NCI-H510A treated with DMSO at 0.1 percent for 48 hours (cell line): ENCODE measurements around the gene PCDHA7.
"Not testable (repeated sequence)": the region's sequence is repeated elsewhere in the genome, so short reads cannot be mapped to it uniquely, and the experiment has no call there.

ENCODE experiments used
- DNase-seq: peaks from one replicate; lab custom pipeline; 2025; lab: John Stamatoyannopoulos, UW

The PCDHA7 gene

GRCh38 chr5:140822281-140822629 lies 11.8 kb upstream of the PCDHA7 start:
- no peak for DNase-seq

GRCh38 chr5:140822969-140823368 lies 11.1 kb upstream of the PCDHA7 start:
- DNase-seq = not testable (repeated sequence)

- no peak for DNase-seq
Observed at GRCh38 chr5:140823475-140823874, 10.6 kb upstream of the PCDHA7 start.

- DNase-seq = no peak
Observed at GRCh38 chr5:140827704-140828361, 6.2 kb upstream of the PCDHA7 start, which contains the start of gene PCDHA6. PCDHA6 (plus strand) TSS chr5:140827960; CDS start chr5:140828092, 132 bp downstream.

- DNase-seq = no peak
Observed at GRCh38 chr5:140828362-140828737, 5.7 kb upstream of the PCDHA7 start.

GRCh38 chr5:140829511-140830501 lies 4.3 kb upstream of the PCDHA7 start:
- DNase-seq = not testable (repeated sequence)

- DNase-seq = not testable (repeated sequence)
Observed at GRCh38 chr5:140834439-140835008, 455 bp downstream of the PCDHA7 start.

- DNase-seq = no peak
Observed at GRCh38 chr5:140835622-140836510, 1.8 kb downstream of the PCDHA7 start.

GRCh38 chr5:140840978-140841962 lies 7.2 kb downstream of the PCDHA7 start, which contains the start of gene PCDHA8:
PCDHA8 (plus strand) TSS chr5:140841187; CDS start chr5:140841322, 135 bp downstream.
- DNase-seq = no peak

- DNase-seq = no peak
Observed at GRCh38 chr5:140842798-140843733, 9.0 kb downstream of the PCDHA7 start.

GRCh38 chr5:140848139-140849102 lies 14.4 kb downstream of the PCDHA7 start, which contains the start of gene PCDHA9:
PCDHA9 (plus strand) TSS chr5:140848382; CDS start chr5:140848496, 114 bp downstream.
- not testable (repeated sequence) for DNase-seq

GRCh38 chr5:140849831-140850634 lies 16.0 kb downstream of the PCDHA7 start:
- DNase-seq = not testable (repeated sequence)

GRCh38 chr5:140855772-140856674 lies 22.0 kb downstream of the PCDHA7 start, which contains the start of gene PCDHA10:
PCDHA10 (plus strand) TSS chr5:140855897; CDS start chr5:140856049, 152 bp downstream.
- DNase-seq = peak; percentile 33

GRCh38 chr5:140857177-140857986 lies 23.3 kb downstream of the PCDHA7 start:
- DNase-seq = no peak

- DNase-seq = no peak
Observed at GRCh38 chr5:140857987-140858240, 23.8 kb downstream of the PCDHA7 start.
